Nephron progenitor cell (in vitro differentiated cells): ENCODE data around the gene IFNW1.

ENCODE experiments used
- DNase-seq: peaks from one replicate; pipeline ENCODE4 v3.0.0; 2021
- H3K27ac Mint-ChIP-seq: 2 replicates; pipeline ENCODE4 v1.8.0; 2021; ENCODE audit warnings: mild to moderate bottlenecking, moderate library complexity, mixed read lengths
- H3K27me3 Mint-ChIP-seq: 2 replicates; pipeline ENCODE4 v1.8.0; 2021; ENCODE audit warnings: mild to moderate bottlenecking, low read depth, mixed read lengths; ENCODE audit not compliant: poor library complexity
- H3K36me3 Mint-ChIP-seq: 2 replicates; pipeline ENCODE4 v1.8.0; 2021; ENCODE audit warnings: low read depth, mixed read lengths
- H3K4me1 Mint-ChIP-seq: 2 replicates; pipeline ENCODE4 v1.8.0; 2021; ENCODE audit warnings: mixed read lengths
- H3K4me3 Mint-ChIP-seq: 2 replicates; pipeline ENCODE4 v1.8.0; 2021; ENCODE audit warnings: mild to moderate bottlenecking, moderate library complexity, mixed read lengths
- H3K9me3 Mint-ChIP-seq: 2 replicates; pipeline ENCODE4 v1.8.0; 2021; ENCODE audit warnings: mild to moderate bottlenecking, moderate library complexity, mixed read lengths
- CTCF ChIP-seq: fragments of 200-600 bp; sonication (generic); IDR thresholded peaks from 2 replicates; pipeline ENCODE4 v1.5.0; 2021; ENCODE audit warnings: antibody characterized with exemption

Gene IFNW1

DNA sequence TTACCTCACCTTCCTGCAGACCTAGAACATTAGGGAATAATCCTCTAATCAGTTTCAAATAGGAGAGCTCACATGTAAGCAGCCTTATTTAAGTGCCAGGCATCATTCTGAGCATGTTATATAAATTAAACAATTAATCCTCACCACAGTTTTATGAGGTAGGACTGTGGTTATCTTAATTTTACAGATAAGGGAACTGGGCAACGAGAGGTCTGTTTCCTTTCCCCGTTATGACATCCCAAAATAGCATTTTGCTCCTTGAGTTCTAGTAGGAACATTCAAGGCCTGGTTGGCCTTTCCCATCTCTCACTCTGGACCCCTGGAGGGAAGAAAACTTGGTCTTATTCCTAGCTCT is 44.8 kb downstream of the IFNW1 start:
- no peak overlapping the region for H3K27ac Mint-ChIP-seq
- no peaks in the 10 kb centered on the region for H3K36me3 Mint-ChIP-seq
- no peaks in the 10 kb centered on the region for H3K27me3 Mint-ChIP-seq
- H3K4me3 Mint-ChIP-seq: no peak overlapping the region
- H3K4me1 Mint-ChIP-seq: no peaks in the 10 kb centered on the region
- no peak for DNase-seq
- no peak for TF ChIP-seq CTCF
- no peaks in the 10 kb centered on the region for H3K9me3 Mint-ChIP-seq

- Mint-ChIP-seq H3K27me3 (no peaks in the 10 kb centered on the region), H3K9me3 (no peaks in the 10 kb centered on the region), H3K4me1 (no peaks in the 10 kb centered on the region), H3K4me3 (no peak overlapping the region), H3K36me3 (no peaks in the 10 kb centered on the region), H3K27ac (no peak overlapping the region)
- no peak for TF ChIP-seq CTCF
- no peak for DNase-seq
Observed at GRCh38 chr9:21096172-21096900, 45.3 kb downstream of the IFNW1 start.

DNA sequence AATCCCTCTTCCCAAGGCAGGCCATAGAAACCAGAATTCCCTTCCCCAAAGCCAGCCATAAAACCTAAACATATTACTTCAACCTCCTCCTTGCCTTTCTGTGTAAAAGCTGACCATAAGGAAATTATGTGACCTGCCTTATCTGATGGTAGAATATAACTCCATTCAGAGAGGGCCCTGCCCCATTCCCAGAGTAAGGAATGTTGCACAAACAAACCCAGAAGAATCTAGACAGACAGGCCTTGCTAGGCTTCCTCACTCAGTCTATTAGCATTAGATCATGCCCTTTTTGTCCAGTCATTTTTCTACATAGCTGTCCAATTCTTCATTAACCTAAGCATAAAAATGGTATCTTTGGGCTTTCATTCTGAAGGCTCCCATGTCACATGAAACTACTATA is 46.1 kb downstream of the IFNW1 start:
- Mint-ChIP-seq H3K36me3 (no peaks in the 10 kb centered on the region), H3K4me3 (no peak overlapping the region), H3K9me3 (no peaks in the 10 kb centered on the region), H3K4me1 (no peaks in the 10 kb centered on the region), H3K27ac (no peak overlapping the region), H3K27me3 (no peaks in the 10 kb centered on the region)
- no peak for TF ChIP-seq CTCF
- no peak for DNase-seq
